ENCODE measurements around the gene USP46.

USP46 gene

GRCh38 chr4:52664479-52664878 lies 5.4 kb upstream of the USP46 start:
- no peak overlapping the region for H3K27ac Mint-ChIP-seq
- no peak for ATAC-seq

DNA sequence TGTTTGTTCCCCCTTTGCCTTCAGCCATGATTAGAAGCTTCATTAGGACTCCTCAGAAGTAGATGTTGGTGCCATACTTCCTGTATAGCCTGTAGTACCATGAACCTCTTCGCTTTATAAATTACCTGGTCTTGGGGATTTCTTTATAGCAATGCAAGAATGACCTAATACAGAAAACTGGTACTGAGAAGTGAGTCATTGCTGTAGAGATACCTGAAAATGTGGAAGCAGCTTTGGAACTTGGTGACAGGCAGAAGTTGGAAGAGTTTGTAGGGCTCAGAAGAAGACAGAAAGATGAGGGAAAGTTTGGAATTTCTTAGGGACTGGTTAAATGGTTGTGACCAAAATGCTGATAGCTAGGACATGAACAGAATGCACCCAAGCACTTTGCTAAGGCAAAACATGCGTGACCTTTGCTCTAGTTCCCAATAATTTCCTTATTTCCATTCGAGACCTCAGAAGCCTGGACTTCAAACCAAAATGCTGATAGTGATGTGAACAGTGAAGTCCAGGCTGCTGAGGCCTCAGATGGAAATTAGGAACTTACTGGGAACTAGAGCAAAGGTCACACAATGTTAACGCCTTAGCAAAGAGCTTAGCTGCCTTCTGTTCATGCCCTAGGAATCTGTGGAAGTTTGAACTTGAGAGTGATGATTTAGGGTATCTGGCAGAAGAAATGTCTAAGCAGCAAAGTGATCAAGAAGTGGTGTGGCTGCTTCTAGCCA lies 3.0 kb upstream of the USP46 start:
- Mint-ChIP-seq H3K27ac (no peak overlapping the region), H3K36me3 (peaks cover 27% of the 10 kb centered on the region), H3K4me1 (peaks cover 31% of the 10 kb centered on the region), H3K4me3 (no peak overlapping the region), H3K27me3 (peaks cover 1% of the 10 kb centered on the region), H3K9me3 (peaks cover 3% of the 10 kb centered on the region)
- ATAC-seq = no peak

More at GRCh38 chr4:52664479-52664878, 5.4 kb upstream of the USP46 start:
- Mint-ChIP-seq H3K4me3 (no peak overlapping the region), H3K9me3 (peaks cover 3% of the 10 kb centered on the region), H3K27me3 (peaks cover 10% of the 10 kb centered on the region), H3K36me3 (peaks cover 27% of the 10 kb centered on the region), H3K4me1 (peaks cover 21% of the 10 kb centered on the region)

GRCh38 chr4:52660643-52661042 lies 1.5 kb upstream of the USP46 start:
- Mint-ChIP-seq H3K4me1 (peaks cover 38% of the 10 kb centered on the region), H3K27ac (peak overlapping the region; percentile 83)
- ATAC-seq = no peak

GRCh38 chr4:52659722-52660261 lies 691 bp upstream of the USP46 start:
- ATAC-seq = peak; percentile 45
- Mint-ChIP-seq H3K27me3 (no peaks in the 10 kb centered on the region), H3K36me3 (peaks cover 31% of the 10 kb centered on the region), H3K4me3 (peak overlapping the region; percentile 85), H3K27ac (peak overlapping the region; percentile 83), H3K9me3 (peaks cover 3% of the 10 kb centered on the region), H3K4me1 (peaks cover 39% of the 10 kb centered on the region)

More at GRCh38 chr4:52660643-52661042, 1.5 kb upstream of the USP46 start:
- H3K4me3 Mint-ChIP-seq = peak overlapping the region; percentile 85
- peaks cover 3% of the 10 kb centered on the region for H3K9me3 Mint-ChIP-seq
- peaks cover 31% of the 10 kb centered on the region for H3K36me3 Mint-ChIP-seq
- H3K27me3 Mint-ChIP-seq = no peaks in the 10 kb centered on the region

- ATAC-seq = peak; percentile 51
- Mint-ChIP-seq H3K27me3 (no peaks in the 10 kb centered on the region), H3K4me3 (peak overlapping the region; percentile 89), H3K4me1 (peaks cover 39% of the 10 kb centered on the region), H3K36me3 (peaks cover 31% of the 10 kb centered on the region), H3K27ac (peak overlapping the region; percentile 83), H3K9me3 (peaks cover 3% of the 10 kb centered on the region)
Observed at GRCh38 chr4:52658641-52659000, 480 bp downstream of the USP46 start.

DNA sequence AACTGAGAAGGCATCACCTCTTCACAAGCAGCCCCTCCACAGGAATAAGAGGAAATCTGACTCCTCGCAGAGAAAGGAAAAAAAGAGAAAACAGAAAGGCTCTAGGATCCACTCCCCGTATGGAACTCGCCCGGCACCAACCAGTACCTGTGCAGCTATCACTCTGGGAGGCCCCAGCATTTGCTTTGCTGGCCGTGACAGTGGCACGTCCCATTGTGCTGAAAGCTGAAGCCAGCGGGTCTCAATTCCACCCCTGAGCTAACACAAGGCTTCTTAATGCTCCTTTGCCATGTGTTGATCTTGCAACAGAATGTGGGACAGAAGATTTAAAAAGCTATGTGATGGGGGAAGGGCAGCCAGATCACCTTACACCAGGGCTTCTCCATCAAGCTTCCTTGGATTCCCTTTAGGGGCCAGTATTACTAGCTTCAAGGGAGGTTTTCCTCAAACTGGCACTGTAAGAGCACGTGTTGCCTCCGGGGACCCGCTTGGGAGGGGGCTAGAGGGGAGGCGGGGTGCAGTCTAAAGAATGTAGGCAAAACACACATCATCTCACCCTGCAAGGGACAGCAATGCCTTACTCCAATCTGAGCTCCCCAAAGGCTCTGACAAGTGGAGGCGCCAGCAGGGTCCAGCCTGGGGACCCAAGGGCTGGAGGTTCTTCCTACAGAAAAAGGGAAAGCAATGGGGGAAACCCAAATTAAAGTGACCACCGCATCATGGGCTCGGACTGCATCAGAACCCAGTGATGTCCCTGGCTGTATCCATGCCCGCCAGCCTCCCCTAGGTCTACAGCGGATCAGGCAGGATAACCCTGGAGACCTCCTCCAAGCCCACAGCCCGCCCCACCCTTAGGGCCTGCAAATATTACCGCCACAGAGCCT lies 1.2 kb downstream of the USP46 start:
- Mint-ChIP-seq H3K4me1 (peaks cover 39% of the 10 kb centered on the region), H3K4me3 (peak overlapping the region; percentile 74), H3K27ac (peak overlapping the region; percentile 83), H3K36me3 (peaks cover 26% of the 10 kb centered on the region), H3K9me3 (peaks cover 3% of the 10 kb centered on the region), H3K27me3 (no peaks in the 10 kb centered on the region)
- ATAC-seq = no peak

DNA sequence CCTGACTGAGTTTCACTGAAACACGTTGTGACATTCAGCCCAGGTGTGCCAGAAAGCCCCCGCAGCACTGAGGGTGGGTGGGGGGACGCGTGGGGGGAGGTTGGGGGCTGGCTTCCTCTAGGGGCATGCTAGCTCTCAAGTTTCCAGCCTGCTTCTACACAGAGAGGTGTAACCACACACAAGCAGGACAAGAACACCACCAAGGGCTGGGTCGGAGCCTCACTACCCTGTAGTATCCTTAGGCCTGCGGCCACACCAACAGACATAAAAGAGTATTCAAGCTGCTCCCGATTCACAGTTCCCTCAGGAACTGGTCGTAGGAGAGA lies 1.8 kb downstream of the USP46 start:
- peaks cover 3% of the 10 kb centered on the region for H3K9me3 Mint-ChIP-seq
- peaks cover 36% of the 10 kb centered on the region for H3K4me1 Mint-ChIP-seq
- peak overlapping the region; percentile 7 for H3K4me3 Mint-ChIP-seq
- no peak overlapping the region for H3K27ac Mint-ChIP-seq
- no peak for ATAC-seq
- H3K36me3 Mint-ChIP-seq = peaks cover 21% of the 10 kb centered on the region
- H3K27me3 Mint-ChIP-seq = no peaks in the 10 kb centered on the region

- H3K27me3 Mint-ChIP-seq = no peaks in the 10 kb centered on the region
- ATAC-seq = no peak
- H3K9me3 Mint-ChIP-seq = no peaks in the 10 kb centered on the region
- H3K4me1 Mint-ChIP-seq = peaks cover 33% of the 10 kb centered on the region
- no peak overlapping the region for H3K27ac Mint-ChIP-seq
- H3K4me3 Mint-ChIP-seq = no peak overlapping the region
- peaks cover 14% of the 10 kb centered on the region for H3K36me3 Mint-ChIP-seq
Observed at GRCh38 chr4:52655506-52655905, 3.6 kb downstream of the USP46 start.

- ATAC-seq = no peak
- Mint-ChIP-seq H3K9me3 (no peaks in the 10 kb centered on the region), H3K27me3 (no peaks in the 10 kb centered on the region), H3K36me3 (peaks cover 31% of the 10 kb centered on the region), H3K4me1 (peaks cover 39% of the 10 kb centered on the region), H3K4me3 (no peak overlapping the region), H3K27ac (peak overlapping the region; percentile 14)
Observed at GRCh38 chr4:52651996-52652672, 7.0 kb downstream of the USP46 start.

DNA sequence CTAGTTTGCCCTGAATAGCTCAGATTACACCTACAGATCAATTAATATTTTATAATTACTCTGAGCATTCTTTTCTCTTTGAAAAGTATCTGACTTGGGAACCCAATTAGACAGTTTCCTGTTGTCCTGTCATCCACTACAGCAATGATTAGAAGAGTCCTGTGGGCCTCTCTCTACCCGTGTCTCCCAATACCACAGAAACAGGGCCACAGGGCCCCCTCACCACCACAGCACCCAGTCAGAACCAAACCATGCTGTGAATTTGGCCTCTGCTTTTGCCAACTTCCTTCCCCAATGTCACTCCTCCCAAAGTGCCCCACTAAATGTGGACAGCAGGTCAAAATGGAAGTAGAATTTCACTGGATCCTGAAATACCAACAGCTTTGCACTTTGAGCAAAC lies 10.3 kb downstream of the USP46 start:
- ATAC-seq = no peak
- Mint-ChIP-seq H3K27me3 (no peaks in the 10 kb centered on the region), H3K9me3 (no peaks in the 10 kb centered on the region), H3K27ac (peak overlapping the region; percentile 26), H3K36me3 (peaks cover 26% of the 10 kb centered on the region), H3K4me1 (peaks cover 56% of the 10 kb centered on the region), H3K4me3 (no peak overlapping the region)

DNA sequence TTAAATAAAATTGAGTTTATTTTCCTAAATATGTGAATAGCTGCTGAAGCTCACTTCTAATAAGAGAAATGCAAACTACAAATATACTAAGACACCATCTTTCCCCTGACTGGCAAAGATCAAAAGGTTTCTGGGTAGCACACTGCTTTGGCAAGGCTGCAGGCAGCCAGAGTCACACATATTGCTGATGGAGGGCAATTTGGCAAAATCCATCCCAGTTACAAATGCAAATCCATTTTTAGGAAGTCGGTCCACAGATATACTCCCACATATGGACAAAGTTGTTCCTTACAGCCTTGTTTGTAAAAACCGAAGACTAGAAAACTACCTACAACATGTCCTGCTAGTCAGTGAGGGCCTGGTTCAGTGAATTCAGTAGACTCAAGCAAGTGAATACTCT lies 12.4 kb downstream of the USP46 start:
- no peaks in the 10 kb centered on the region for H3K27me3 Mint-ChIP-seq
- no peaks in the 10 kb centered on the region for H3K9me3 Mint-ChIP-seq
- H3K27ac Mint-ChIP-seq = no peak overlapping the region
- no peak for ATAC-seq
- H3K4me3 Mint-ChIP-seq = no peak overlapping the region
- H3K36me3 Mint-ChIP-seq = peaks cover 20% of the 10 kb centered on the region
- H3K4me1 Mint-ChIP-seq = peaks cover 72% of the 10 kb centered on the region

DNA sequence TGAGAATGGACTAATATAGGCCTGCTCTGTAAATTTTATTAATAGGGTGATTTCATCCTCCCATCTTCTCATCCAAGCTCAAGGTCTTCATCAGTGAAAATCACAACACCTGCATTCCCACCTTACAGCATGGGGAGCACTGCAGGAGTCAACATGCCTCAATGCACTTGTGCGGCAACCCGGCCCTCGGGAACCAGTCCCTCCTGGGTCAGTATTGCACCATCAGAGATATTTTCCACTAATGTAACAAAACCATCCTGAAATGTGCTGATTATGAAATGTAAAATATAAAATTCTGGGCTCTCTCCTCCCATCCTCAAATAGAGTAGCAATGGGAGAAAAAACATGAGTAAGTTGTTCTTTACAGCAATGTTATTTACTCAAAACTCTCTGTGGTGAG lies 13.0 kb downstream of the USP46 start:
- Mint-ChIP-seq H3K9me3 (no peaks in the 10 kb centered on the region), H3K27me3 (no peaks in the 10 kb centered on the region), H3K36me3 (peaks cover 18% of the 10 kb centered on the region), H3K4me3 (no peak overlapping the region), H3K4me1 (peaks cover 76% of the 10 kb centered on the region), H3K27ac (peak overlapping the region; percentile 72)
- no peak for ATAC-seq

DNA sequence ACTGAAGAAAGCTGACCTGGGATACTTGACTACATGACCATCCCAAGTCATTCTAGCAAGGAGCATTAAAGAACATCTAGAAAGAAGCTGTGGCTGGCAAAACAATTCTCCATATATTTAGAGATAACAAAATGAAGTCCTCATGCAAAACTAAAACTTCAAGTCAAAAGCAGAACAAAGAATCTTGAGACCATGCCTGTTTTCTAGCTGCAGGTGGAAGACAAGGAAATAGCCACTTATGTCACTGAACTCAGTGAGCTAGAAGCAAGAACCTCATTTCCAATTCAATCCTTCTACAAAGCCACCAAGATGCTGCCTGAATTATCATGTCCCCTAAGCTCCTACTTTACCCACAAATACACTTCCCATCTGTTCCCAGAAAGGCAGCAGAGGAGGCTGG lies 13.8 kb downstream of the USP46 start:
- ATAC-seq = peak; percentile 54
- Mint-ChIP-seq H3K4me1 (peaks cover 78% of the 10 kb centered on the region), H3K4me3 (no peak overlapping the region), H3K36me3 (peaks cover 15% of the 10 kb centered on the region), H3K9me3 (no peaks in the 10 kb centered on the region), H3K27ac (peak overlapping the region; percentile 72), H3K27me3 (no peaks in the 10 kb centered on the region)

DNA sequence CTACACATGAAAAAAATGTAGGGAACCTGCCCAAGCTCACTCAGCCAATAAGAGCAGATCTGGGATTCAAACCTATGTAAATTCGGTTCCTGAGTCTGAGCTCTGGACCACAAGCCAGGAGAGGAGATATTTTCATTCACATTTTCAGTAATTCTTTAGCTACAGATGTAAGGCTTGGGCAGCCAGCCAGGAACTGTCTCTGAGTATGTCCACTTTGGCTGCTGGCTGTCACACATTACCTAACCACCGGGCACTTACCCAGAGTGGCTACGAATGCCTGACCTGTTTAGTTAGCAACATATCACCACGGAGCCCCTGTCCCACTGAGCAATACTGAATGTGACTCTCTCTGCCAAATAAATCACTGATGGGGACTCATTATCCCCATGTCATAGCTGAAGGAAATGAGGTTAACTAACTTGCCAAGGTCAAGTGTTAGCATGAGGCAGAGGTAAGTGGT lies 15.3 kb downstream of the USP46 start:
- peaks cover 71% of the 10 kb centered on the region for H3K4me1 Mint-ChIP-seq
- H3K27me3 Mint-ChIP-seq = no peaks in the 10 kb centered on the region
- peak overlapping the region; percentile 66 for H3K27ac Mint-ChIP-seq
- ATAC-seq = no peak
- H3K9me3 Mint-ChIP-seq = no peaks in the 10 kb centered on the region
- H3K4me3 Mint-ChIP-seq = no peak overlapping the region
- H3K36me3 Mint-ChIP-seq = peaks cover 1% of the 10 kb centered on the region

- H3K4me1 Mint-ChIP-seq = peaks cover 75% of the 10 kb centered on the region
- H3K4me3 Mint-ChIP-seq = no peak overlapping the region
- H3K36me3 Mint-ChIP-seq = no peaks in the 10 kb centered on the region
- H3K27ac Mint-ChIP-seq = peak overlapping the region; percentile 66
- no peaks in the 10 kb centered on the region for H3K27me3 Mint-ChIP-seq
- no peak for ATAC-seq
- no peaks in the 10 kb centered on the region for H3K9me3 Mint-ChIP-seq
Observed at GRCh38 chr4:52643190-52643589, 15.9 kb downstream of the USP46 start.

All from stimulated activated memory B cell treated with anti-CD40 and anti-IgM and Interleukin-4, amounts not matched to agents 10 μg/mL and 1 μg/mL and 100 μg/mL, for 72 hours (primary cell).